Effector memory CD8-positive, alpha-beta T cell (primary cell): ENCODE measurements around the gene STUB1.
A peak's percentile ranks its signal among the peaks of the same experiment; 100 is the strongest.
"Not testable (repeated sequence)": the region's sequence is repeated elsewhere in the genome, so short reads cannot be mapped to it uniquely, and the experiment has no call there.

ENCODE experiments used
- ATAC-seq: fragments of 150-1000 bp; cut with Tn5 transposase; replicated peaks from 2 replicates; pipeline ENCODE4 v1.10.0; 2021; ENCODE audit warnings: mild to moderate bottlenecking, moderate library complexity
- DNase-seq, 3 experiments: peaks; one replicate each; pipeline ENCODE4 v3.0.0; 2021
- H3K27ac Mint-ChIP-seq, 2 donors: one replicate each; pipeline ENCODE4 v1.8.0; 2022; ENCODE audit warnings: mild to moderate bottlenecking in 2 of 2, mixed read lengths in 2 of 2, moderate library complexity in 2 of 2
- H3K27me3 Mint-ChIP-seq, 2 donors: one replicate each; pipeline ENCODE4 v1.8.0; 2022; ENCODE audit warnings: mixed read lengths in 2 of 2
- H3K36me3 Mint-ChIP-seq: one replicate; pipeline ENCODE4 v1.8.0; 2022; ENCODE audit warnings: mild to moderate bottlenecking, moderate library complexity, mixed read lengths; ENCODE audit not compliant: insufficient read depth
- H3K4me1 Mint-ChIP-seq, 2 donors: one replicate each; pipeline ENCODE4 v1.8.0; 2022; ENCODE audit warnings: low read depth in 2 of 2, mixed read lengths in 2 of 2
- H3K4me3 Mint-ChIP-seq, 2 donors: one replicate each; pipeline ENCODE4 v1.8.0; 2022; ENCODE audit warnings: mild to moderate bottlenecking in 2 of 2, mixed read lengths in 2 of 2, moderate library complexity in 2 of 2
- H3K9me3 Mint-ChIP-seq, 2 donors: one replicate each; pipeline ENCODE4 v1.8.0; 2022; ENCODE audit warnings: mixed read lengths in 2 of 2

Gene STUB1

GRCh38 chr16:681746-682427 lies 1.7 kb downstream of the STUB1 start:
- DNase-seq (no peak), ATAC-seq (no peak)
- no peaks in the 10 kb centered on the region for H3K27me3 Mint-ChIP-seq
- no peaks in the 10 kb centered on the region for H3K9me3 Mint-ChIP-seq
- H3K4me3 Mint-ChIP-seq = peak overlapping the region; percentile 75 to 78
- peaks cover 7 to 36% of the 10 kb centered on the region in 2 donors for H3K4me1 Mint-ChIP-seq
- H3K27ac Mint-ChIP-seq = peak overlapping the region in 1 of 2 donors; percentile 32
- peaks cover 35% of the 10 kb centered on the region for H3K36me3 Mint-ChIP-seq

- ATAC-seq = no peak
- peaks cover 35% of the 10 kb centered on the region for H3K36me3 Mint-ChIP-seq
These were observed 2.5 kb downstream of the STUB1 start for GRCh38 chr16:682493-683395.

GRCh38 chr16:683396-684070 lies 3.3 kb downstream of the STUB1 start:
- Mint-ChIP-seq H3K27ac (peak overlapping the region; percentile 65 to 83), H3K4me1 (peaks cover 7 to 35% of the 10 kb centered on the region in 2 donors), H3K36me3 (peaks cover 35% of the 10 kb centered on the region), H3K9me3 (no peaks in the 10 kb centered on the region), H3K27me3 (no peaks in the 10 kb centered on the region), H3K4me3 (peak overlapping the region; percentile 75 to 78)
- DNase-seq (no peak), ATAC-seq (no peak)

More at GRCh38 chr16:682493-683395, 2.5 kb downstream of the STUB1 start:
- Mint-ChIP-seq H3K27me3 (no peaks in the 10 kb centered on the region), H3K9me3 (no peaks in the 10 kb centered on the region), H3K27ac (peak overlapping the region; percentile 65 to 83), H3K4me1 (peaks cover 7 to 35% of the 10 kb centered on the region in 2 donors), H3K4me3 (peak overlapping the region; percentile 75 to 78)
- DNase-seq = no peak

- H3K27me3 Mint-ChIP-seq = no peaks in the 10 kb centered on the region
- peak within 1 kb of the TSS; percentile 75 to 83 for H3K27ac Mint-ChIP-seq
- ATAC-seq (peak; percentile 76), DNase-seq (peak; percentile 91 to 96 (median 94))
- no peaks in the 10 kb centered on the region for H3K9me3 Mint-ChIP-seq
- peaks cover 7 to 35% of the 10 kb centered on the region in 2 donors for H3K4me1 Mint-ChIP-seq
- peaks cover 35% of the 10 kb centered on the region for H3K36me3 Mint-ChIP-seq
- H3K4me3 Mint-ChIP-seq = peak within 1 kb of the TSS; percentile 75 to 78
These were observed 4.0 kb downstream of the STUB1 start, which contains the start of gene JMJD8 for GRCh38 chr16:684071-684794. Gene JMJD8, minus strand, starts transcription at chr16:684334. Its CDS starts 15 bp downstream, at chr16:684319.

- ATAC-seq = no peak
- DNase-seq = no peak
- H3K27me3 Mint-ChIP-seq = no peaks in the 10 kb centered on the region
- H3K9me3 Mint-ChIP-seq = no peaks in the 10 kb centered on the region
- H3K27ac Mint-ChIP-seq = peak overlapping the region in 1 of 2 donors; percentile 83
- H3K4me3 Mint-ChIP-seq = peak overlapping the region in 1 of 2 donors; percentile 65
- H3K36me3 Mint-ChIP-seq = peaks cover 35% of the 10 kb centered on the region
- peaks cover 5 to 41% of the 10 kb centered on the region in 2 donors for H3K4me1 Mint-ChIP-seq
These were observed 4.9 kb downstream of the STUB1 start for GRCh38 chr16:684961-685696.

GRCh38 chr16:685967-686366 lies 5.8 kb downstream of the STUB1 start:
- Mint-ChIP-seq H3K4me1 (peaks cover 10 to 42% of the 10 kb centered on the region in 2 donors), H3K9me3 (no peaks in the 10 kb centered on the region), H3K27me3 (no peaks in the 10 kb centered on the region), H3K27ac (peak overlapping the region in 1 of 2 donors; percentile 78), H3K36me3 (peaks cover 37% of the 10 kb centered on the region), H3K4me3 (peak overlapping the region; percentile 55 to 65)
- DNase-seq (no peak), ATAC-seq (no peak)

GRCh38 chr16:686459-687260 lies 6.5 kb downstream of the STUB1 start:
- H3K4me1 Mint-ChIP-seq = peaks cover 13 to 35% of the 10 kb centered on the region in 2 donors
- H3K27ac Mint-ChIP-seq = no peak overlapping the region
- no peak for ATAC-seq
- no peaks in the 10 kb centered on the region for H3K9me3 Mint-ChIP-seq
- no peaks in the 10 kb centered on the region for H3K27me3 Mint-ChIP-seq
- DNase-seq = no peak
- no peak overlapping the region for H3K4me3 Mint-ChIP-seq
- H3K36me3 Mint-ChIP-seq = peaks cover 34% of the 10 kb centered on the region

- ATAC-seq (no peak), DNase-seq (no peak)
- Mint-ChIP-seq H3K27me3 (no peaks in the 10 kb centered on the region), H3K9me3 (no peaks in the 10 kb centered on the region), H3K36me3 (peaks cover 25% of the 10 kb centered on the region), H3K4me3 (peak overlapping the region in 1 of 2 donors; percentile 90), H3K27ac (no peak overlapping the region), H3K4me1 (peaks cover 11 to 28% of the 10 kb centered on the region in 2 donors)
These were observed 7.3 kb downstream of the STUB1 start for GRCh38 chr16:687499-687898.

- no peak for ATAC-seq
- DNase-seq = no peak
- Mint-ChIP-seq H3K9me3 (no peaks in the 10 kb centered on the region), H3K27me3 (no peaks in the 10 kb centered on the region), H3K4me1 (peaks cover 11 to 25% of the 10 kb centered on the region in 2 donors), H3K36me3 (peaks cover 9% of the 10 kb centered on the region), H3K4me3 (peak overlapping the region; percentile 87 to 90), H3K27ac (peak overlapping the region; percentile 89 to 91)
These were observed 9.1 kb downstream of the STUB1 start for GRCh38 chr16:689175-689897.

GRCh38 chr16:691242-691641 lies 11.0 kb downstream of the STUB1 start:
- H3K9me3 Mint-ChIP-seq, DNase-seq, H3K27me3 Mint-ChIP-seq, H3K36me3 Mint-ChIP-seq, ATAC-seq: not testable (repeated sequence)
- H3K4me3 Mint-ChIP-seq = peak overlapping the region; percentile 87 to 90
- H3K27ac Mint-ChIP-seq = peak overlapping the region; percentile 89 to 91
- H3K4me1 Mint-ChIP-seq = peaks cover 15 to 24% of the 10 kb centered on the region in 2 donors
